Measurements from ENCODE around the gene KHDC3L. TPM values are rescaled to one million over a fixed set of nuclear protein-coding genes. Genes with fewer than 3 reads are reported as not detected.

The KHDC3L gene
- total and polyA plus RNA-seq, 2 of the 4 experiments (the other 2 are of a cell fraction), result not detected

DNA sequence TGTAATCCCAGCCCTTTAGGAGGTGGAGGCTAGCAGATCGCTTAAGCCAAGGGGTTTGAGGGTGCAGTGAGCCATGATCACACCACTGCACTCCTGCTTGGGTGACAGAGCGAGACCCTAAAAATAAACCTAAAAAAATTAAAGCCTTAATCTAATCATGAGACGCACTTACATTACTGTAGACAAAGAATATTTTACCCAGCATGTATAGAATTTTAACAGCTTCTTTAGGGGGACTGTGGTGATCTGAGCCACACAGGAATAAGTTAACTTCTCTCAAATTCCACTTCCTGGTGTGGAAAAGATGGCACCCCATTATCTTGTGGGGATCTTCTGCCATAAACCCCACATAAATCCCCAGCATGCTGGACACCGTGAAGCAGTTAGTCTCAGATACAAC lies 9.5 kb downstream of the KHDC3L start:
- 83% methylated on average over 1 of the region's 4 CpGs; no CpG with 5 or more reads in 1 of the 2 experiments for WGBS, 2 experiments (ENCODE audit: extremely low coverage in 2 of 2, insufficient read length in 1 of 2)

More for the DNA sequence above, 9.5 kb downstream of the KHDC3L start:
- H3K79me1 ChIP-seq (ENCODE audit: low read depth in 1 of 2, low read length in 2 of 2), result no peaks in the 10 kb centered on the region
- H3K9ac ChIP-seq (ENCODE audit: low read depth, low read length), result no peak overlapping the region
- no peak overlapping the region for H2AK5ac ChIP-seq (ENCODE audit: low read depth, low read length)
- H2AK9ac ChIP-seq (replicated peaks; ENCODE audit: low read depth, low read length, poor library complexity), result no peak overlapping the region
- no peak overlapping the region for H3K27ac ChIP-seq (ENCODE audit: insufficient read depth, low read length)
- peaks cover 3% of the 10 kb centered on the region for H3K27me3 ChIP-seq (ENCODE audit: control insufficient read depth, insufficient read depth, low read length)
- H3K14ac ChIP-seq (replicated peaks; ENCODE audit: low read depth, low read length), result no peak overlapping the region
- H4K8ac ChIP-seq (ENCODE audit: low read depth in 2 of 2, low read length in 2 of 2), result no peak overlapping the region
- no peak overlapping the region for H3K4me2 ChIP-seq (ENCODE audit: low read depth, low read length)
- ATAC-seq (ENCODE audit: low read depth) (no peak), DNase-seq (no peak)
- in situ Hi-C loops (cut with MboI; ENCODE audit: low sequenced_read_pairs) (no loop called here), dilution Hi-C loops (cut with HindIII; ENCODE audit: low sequenced_read_pairs, unreplicated experiment) (no loop called here), intact Hi-C loops (cut with micrococcal nuclease) (no loop called here)
- H3K9me1 ChIP-seq (ENCODE audit: insufficient read depth, low read length), result no peaks in the 10 kb centered on the region
- H3K4me1 ChIP-seq (ENCODE audit: control insufficient read depth, insufficient read depth, low read length), result no peaks in the 10 kb centered on the region
- H3K36me3 ChIP-seq (ENCODE audit: control insufficient read depth, insufficient read depth, low read length), result no peaks in the 10 kb centered on the region
- POLR2A ChIA-PET (ENCODE audit: unreplicated experiment), result interaction anchor here (0.6 kb wide), 1 partner anchor 15 kb away, joined by 3 read pairs; no protein-coding TSS in a partner anchor
- CTCF ChIA-PET, result interaction anchor here (0.6 kb wide), 1 partner anchor 431 kb away, joined by 3 read pairs; no protein-coding TSS in a partner anchor
- no peak overlapping the region for H3K18ac ChIP-seq (ENCODE audit: low read depth, low read length)
- H2BK120ac ChIP-seq (ENCODE audit: low read depth, low read length), result no peak overlapping the region
- no peak overlapping the region for H2BK15ac ChIP-seq (ENCODE audit: low read depth, low read length)
- no peak overlapping the region for H4K5ac ChIP-seq (ENCODE audit: low read depth, low read length)
- no peak overlapping the region for H2BK20ac ChIP-seq (ENCODE audit: low read depth, low read length)
- H3K4me3 ChIP-seq (ENCODE audit: insufficient read depth, low read depth, low read length), result no peak overlapping the region
- H3K9me3 ChIP-seq (ENCODE audit: control insufficient read depth, insufficient read depth, low read length), result peaks cover 10% of the 10 kb centered on the region
- no peak overlapping the region for H2BK5ac ChIP-seq (ENCODE audit: low read depth, low read length, poor library complexity, severe bottlenecking)
- no peak overlapping the region for H3K4ac ChIP-seq (ENCODE audit: low read depth, low read length)
- no peak overlapping the region for H3K56ac ChIP-seq (ENCODE audit: extremely low read depth, insufficient read depth, low read length)
- H4K91ac ChIP-seq (ENCODE audit: insufficient read depth, low read depth, low read length), result no peak overlapping the region
- no peak overlapping the region for H3K23ac ChIP-seq (ENCODE audit: low read depth, low read length)
- H2AFZ ChIP-seq (replicated peaks; ENCODE audit: low read length, poor library complexity), result no peak overlapping the region
- H4K20me1 ChIP-seq (ENCODE audit: insufficient read depth, low read length), result no peaks in the 10 kb centered on the region
- BruUV-seq (replicated peaks), result no TSS peak
- no peak for TF ChIP-seq BHLHE40 (IDR thresholded peaks at IDR 0.05; ENCODE audit: low read depth, low read length)
- TF ChIP-seq, protein P1, sequence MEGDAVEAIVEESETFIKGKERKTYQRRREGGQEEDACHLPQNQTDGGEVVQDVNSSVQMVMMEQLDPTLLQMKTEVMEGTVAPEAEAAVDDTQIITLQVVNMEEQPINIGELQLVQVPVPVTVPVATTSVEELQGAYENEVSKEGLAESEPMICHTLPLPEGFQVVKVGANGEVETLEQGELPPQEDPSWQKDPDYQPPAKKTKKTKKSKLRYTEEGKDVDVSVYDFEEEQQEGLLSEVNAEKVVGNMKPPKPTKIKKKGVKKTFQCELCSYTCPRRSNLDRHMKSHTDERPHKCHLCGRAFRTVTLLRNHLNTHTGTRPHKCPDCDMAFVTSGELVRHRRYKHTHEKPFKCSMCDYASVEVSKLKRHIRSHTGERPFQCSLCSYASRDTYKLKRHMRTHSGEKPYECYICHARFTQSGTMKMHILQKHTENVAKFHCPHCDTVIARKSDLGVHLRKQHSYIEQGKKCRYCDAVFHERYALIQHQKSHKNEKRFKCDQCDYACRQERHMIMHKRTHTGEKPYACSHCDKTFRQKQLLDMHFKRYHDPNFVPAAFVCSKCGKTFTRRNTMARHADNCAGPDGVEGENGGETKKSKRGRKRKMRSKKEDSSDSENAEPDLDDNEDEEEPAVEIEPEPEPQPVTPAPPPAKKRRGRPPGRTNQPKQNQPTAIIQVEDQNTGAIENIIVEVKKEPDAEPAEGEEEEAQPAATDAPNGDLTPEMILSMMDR (conservative IDR thresholded peaks at IDR 0.05; ENCODE audit: low read depth, low read length), result no peak
- TF ChIP-seq MAFK (IDR thresholded peaks at IDR 0.05; ENCODE audit: low read depth, low read length), result no peak
- TF ChIP-seq NFE2L2 (IDR thresholded peaks at IDR 0.05; ENCODE audit: low read depth, low read length), result no peak
- TF ChIP-seq FOS (IDR thresholded peaks at IDR 0.05; ENCODE audit: low read depth, low read length), result no peak
- TF ChIP-seq, protein P2, sequence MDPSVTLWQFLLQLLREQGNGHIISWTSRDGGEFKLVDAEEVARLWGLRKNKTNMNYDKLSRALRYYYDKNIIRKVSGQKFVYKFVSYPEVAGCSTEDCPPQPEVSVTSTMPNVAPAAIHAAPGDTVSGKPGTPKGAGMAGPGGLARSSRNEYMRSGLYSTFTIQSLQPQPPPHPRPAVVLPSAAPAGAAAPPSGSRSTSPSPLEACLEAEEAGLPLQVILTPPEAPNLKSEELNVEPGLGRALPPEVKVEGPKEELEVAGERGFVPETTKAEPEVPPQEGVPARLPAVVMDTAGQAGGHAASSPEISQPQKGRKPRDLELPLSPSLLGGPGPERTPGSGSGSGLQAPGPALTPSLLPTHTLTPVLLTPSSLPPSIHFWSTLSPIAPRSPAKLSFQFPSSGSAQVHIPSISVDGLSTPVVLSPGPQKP (IDR thresholded peaks at IDR 0.05; ENCODE audit: borderline replicate concordance, low read depth, low read length), result no peak
- no peak for TF ChIP-seq POLR2A (IDR thresholded peaks at IDR 0.05; ENCODE audit: low read depth, low read length)
- TF ChIP-seq SMC3 (IDR thresholded peaks at IDR 0.05; ENCODE audit: low read depth, low read length), result no peak
- no peak for TF ChIP-seq RFX5 (IDR thresholded peaks at IDR 0.05; ENCODE audit: low read depth, low read length)
- no peak for TF ChIP-seq CEBPB (IDR thresholded peaks at IDR 0.05; ENCODE audit: low read depth, low read length)
- no peak for TF ChIP-seq MAZ (IDR thresholded peaks at IDR 0.05; ENCODE audit: borderline replicate concordance, low read depth, low read length)
- no peak for TF ChIP-seq MXI1 (IDR thresholded peaks at IDR 0.05; ENCODE audit: borderline replicate concordance, low read depth, low read length)
- TF ChIP-seq, protein P3, sequence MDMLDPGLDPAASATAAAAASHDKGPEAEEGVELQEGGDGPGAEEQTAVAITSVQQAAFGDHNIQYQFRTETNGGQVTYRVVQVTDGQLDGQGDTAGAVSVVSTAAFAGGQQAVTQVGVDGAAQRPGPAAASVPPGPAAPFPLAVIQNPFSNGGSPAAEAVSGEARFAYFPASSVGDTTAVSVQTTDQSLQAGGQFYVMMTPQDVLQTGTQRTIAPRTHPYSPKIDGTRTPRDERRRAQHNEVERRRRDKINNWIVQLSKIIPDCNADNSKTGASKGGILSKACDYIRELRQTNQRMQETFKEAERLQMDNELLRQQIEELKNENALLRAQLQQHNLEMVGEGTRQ (IDR thresholded peaks at IDR 0.05; ENCODE audit: low read depth, low read length), result no peak
